B cell (primary cell): ENCODE data around the gene CEACAM19. TPM values are rescaled to one million over a fixed set of nuclear protein-coding genes. Genes with fewer than 3 reads are reported as not detected.

Experiments used
- ATAC-seq: fragments of 200-7000 bp; cut with Tn5 transposase; one replicate; pipeline ENCODE4 v1.10.0; 2021; ENCODE audit warnings: low read depth, mild to moderate bottlenecking, moderate number of reproducible peaks, moderate library complexity
- CTCF ChIA-PET: fragments of 350-600 bp; sonication (Branson Sonifier 250); formaldehyde crosslinking; loops from one replicate; lab custom pipeline; 2021; ENCODE audit warnings: antibody characterized with exemption, inconsistent platforms; lab: Charles Lee
- POLR2A ChIA-PET: fragments of 350-600 bp; sonication (Branson Sonifier 250); formaldehyde crosslinking; loops from one replicate; lab custom pipeline; 2021; ENCODE audit warnings: antibody characterized with exemption; lab: Charles Lee
- DNase-seq: peaks from one replicate; pipeline ENCODE4 v3.0.0; 2013
- H2AFZ ChIP-seq: 2 replicates; pipeline ENCODE4 v1.6.1; 2012; ENCODE audit warnings: mild to moderate bottlenecking, low read depth, low read length; ENCODE audit not compliant: insufficient read depth, poor library complexity, severe bottlenecking
- H3K27ac ChIP-seq, 2 donors: 1 replicate in 1 of 2; 2 replicates in 1 of 2; pipeline ENCODE4 v1.5.1; 2012 to 2013; ENCODE audit warnings: low read length in 2 of 2, mild to moderate bottlenecking in 2 of 2, moderate library complexity in 1 of 2
- H3K27me3 ChIP-seq, 4 experiments: fragments of 200-600 bp in 1 of 4; sonication (generic) in 1 of 4; replicated peaks in 1 of 4; 1 replicate in 2 of 4; 2 replicates in 2 of 4; pipeline versions ENCODE4 v1.6.1 to v1.7.0; 2013 to 2016; ENCODE audit warnings: low read length in 3 of 4, mild to moderate bottlenecking in 2 of 4, mixed read lengths in 1 of 4, moderate library complexity in 1 of 4; ENCODE audit not compliant: insufficient read depth in 4 of 4, control insufficient read depth in 3 of 4; ENCODE audit errors: control extremely low read depth in 1 of 4
- H3K36me3 ChIP-seq, 2 experiments: replicated peaks in 1 of 2; 1 replicate in 1 of 2; 2 replicates in 1 of 2; pipeline versions ENCODE4 v1.6.1 to v1.7.1; 2013; ENCODE audit warnings: low read length in 1 of 2; ENCODE audit not compliant: insufficient read depth in 2 of 2, control insufficient read depth in 1 of 2; ENCODE audit errors: control extremely low read depth in 1 of 2, extremely low read depth in 1 of 2
- H3K4me1 ChIP-seq, 2 donors: fragments of 200-600 bp in 1 of 2; sonication (generic) in 1 of 2; 1 replicate in 1 of 2; 2 replicates in 1 of 2; pipeline versions ENCODE4 v1.5.1 to v1.6.1; 2013 to 2017; ENCODE audit warnings: low read length in 2 of 2; ENCODE audit not compliant: control insufficient read depth in 2 of 2, insufficient read depth in 2 of 2
- H3K4me2 ChIP-seq: replicated peaks from 2 replicates; pipeline ENCODE3; 2012; ENCODE audit warnings: mild to moderate bottlenecking, low read depth, low read length; ENCODE audit not compliant: poor library complexity, severe bottlenecking
- H3K4me3 ChIP-seq, 5 experiments: fragments of 200-600 bp in 1 of 5; sonication (generic) in 1 of 5; 1 replicate in 3 of 5; 2 replicates in 2 of 5; pipeline versions ENCODE4 v1.5.1 to v1.7.0; 2011 to 2016; ENCODE audit warnings: low read length in 4 of 5, mild to moderate bottlenecking in 4 of 5, low read depth in 2 of 5, control low read depth in 1 of 5, moderate library complexity in 1 of 5; ENCODE audit not compliant: insufficient read depth in 1 of 5; ENCODE audit errors: control extremely low read depth in 1 of 5, extremely low read depth in 1 of 5
- H3K79me2 ChIP-seq: fragments of 200-600 bp; sonication (generic); one replicate; pipeline ENCODE4 v1.6.0; 2016; ENCODE audit warnings: low read length; ENCODE audit not compliant: control insufficient read depth, insufficient read depth
- H3K9ac ChIP-seq: fragments of 200-600 bp; sonication (generic); 2 replicates; pipeline ENCODE4 v1.6.1; 2017; ENCODE audit warnings: mild to moderate bottlenecking, low read length, moderate library complexity
- H3K9me3 ChIP-seq, 3 donors: one replicate each; pipeline versions ENCODE4 v1.6.1 to v1.7.1; 2013; ENCODE audit warnings: low read length in 2 of 3; ENCODE audit not compliant: control insufficient read depth in 2 of 3, insufficient read depth in 1 of 3; ENCODE audit errors: control extremely low read depth in 1 of 3
- H4K20me1 ChIP-seq: 2 replicates; pipeline ENCODE4 v1.6.0; 2012; ENCODE audit warnings: mild to moderate bottlenecking, low read length; ENCODE audit not compliant: insufficient read depth, control insufficient read depth, poor library complexity, severe bottlenecking
- H3K27ac Mint-ChIP-seq: one replicate; pipeline ENCODE4 v1.8.0; 2021; ENCODE audit warnings: mixed read lengths
- H3K27me3 Mint-ChIP-seq: one replicate; pipeline ENCODE4 v1.8.0; 2021; ENCODE audit warnings: mixed read lengths
- H3K4me1 Mint-ChIP-seq: one replicate; pipeline ENCODE4 v1.8.0; 2021; ENCODE audit warnings: mixed read lengths
- H3K4me3 Mint-ChIP-seq: one replicate; pipeline ENCODE4 v1.8.0; 2021; ENCODE audit warnings: mixed read lengths
- H3K9me3 Mint-ChIP-seq: one replicate; pipeline ENCODE4 v1.8.0; 2022; ENCODE audit warnings: mixed read lengths; ENCODE audit not compliant: insufficient read depth
- EZH2 ChIP-seq: IDR thresholded peaks from 2 replicates; pipeline ENCODE4 v1.6.1; 2012; ENCODE audit warnings: borderline replicate concordance, low read depth, mild to moderate bottlenecking, moderate library complexity, low read length; ENCODE audit not compliant: insufficient read depth, poor library complexity, severe bottlenecking
- WGBS: methylation state at CpG from one replicate; pipeline ENCODE4 v1.1.5; 2013; ENCODE audit warnings: missing lambda C conversion rate; ENCODE audit not compliant: insufficient coverage; 5-methylcytosine and 5-hydroxymethylcytosine counted together
- intact Hi-C: fragments of 100-400 bp; cut with micrococcal nuclease; formaldehyde crosslinking; loops from one replicate; pipeline ENCODE4 v1.10.0; 2022
- polyA plus RNA-seq: library from polyadenylated mRNA; depleted of rRNA; stranded (reverse); fragments of >200 nt; gene quantifications from 2 replicates; pipeline ENCODE4 v1.2.3, GENCODE V29; 2012
- total RNA-seq, 2 donors: library from RNA; stranded (reverse); fragments of 120-200 nt in 1 of 2; gene quantifications; 1 replicate in 1 of 2; 2 replicates in 1 of 2; pipeline versions ENCODE4 v1.2.3 to v1.2.4, GENCODE V29; 2013 to 2022
- TF ChIP-seq, protein P1 (sequence below): fragments of 200-600 bp; IDR thresholded peaks from one replicate; pipeline ENCODE4 v1.8.0; 2022; ENCODE audit warnings: antibody characterized with exemption, mild to moderate bottlenecking

CEACAM19 gene
- total and polyA plus RNA-seq, 2 donors (not counting 1 experiment from before 2014, with no cell fraction given), result not detected

DNA sequence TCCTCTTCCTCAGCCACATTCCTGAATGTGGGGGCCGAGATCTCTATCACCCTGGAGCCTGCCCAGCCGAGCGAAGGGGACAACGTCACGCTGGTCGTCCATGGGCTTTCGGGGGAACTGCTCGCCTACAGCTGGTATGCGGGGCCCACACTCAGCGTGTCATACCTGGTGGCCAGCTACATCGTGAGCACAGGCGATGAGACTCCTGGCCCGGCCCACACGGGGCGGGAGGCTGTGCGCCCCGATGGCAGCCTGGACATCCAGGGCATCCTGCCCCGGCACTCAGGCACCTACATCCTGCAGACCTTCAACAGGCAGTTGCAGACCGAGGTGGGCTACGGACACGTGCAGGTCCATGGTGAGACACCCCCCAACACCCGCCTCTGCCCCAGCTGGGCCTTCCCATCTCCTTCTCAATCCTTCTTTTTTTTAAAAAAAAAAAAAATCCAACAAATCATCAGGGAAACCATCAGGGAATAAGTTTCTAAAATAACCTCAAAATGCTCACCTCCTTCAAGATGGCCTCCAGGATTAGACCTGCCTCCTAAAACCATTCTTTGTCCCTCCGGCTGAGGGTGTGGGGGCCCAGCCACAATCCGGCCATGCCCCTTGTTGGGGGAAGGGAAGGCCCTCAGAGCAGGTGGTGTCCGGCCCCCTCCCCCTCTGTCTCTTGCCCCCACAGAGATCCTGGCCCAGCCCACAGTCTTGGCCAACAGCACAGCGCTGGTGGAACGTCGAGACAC is 32.2 kb downstream of the CEACAM19 start:
- DNase-seq (no peak), ATAC-seq (no peak)
- H3K27ac ChIP-seq, result no peak overlapping the region
- no peak overlapping the region for H3K9ac ChIP-seq
- no peak overlapping the region for H3K4me3 Mint-ChIP-seq
- H3K27me3 Mint-ChIP-seq, result peaks cover 16% of the 10 kb centered on the region
- H3K27me3 ChIP-seq, result peaks cover 0 to 7% (median 2%) of the 10 kb centered on the region in 4 experiments
- H3K4me2 ChIP-seq, result no peak overlapping the region
- H3K79me2 ChIP-seq, result no peaks in the 10 kb centered on the region
- TF ChIP-seq, protein P1, sequence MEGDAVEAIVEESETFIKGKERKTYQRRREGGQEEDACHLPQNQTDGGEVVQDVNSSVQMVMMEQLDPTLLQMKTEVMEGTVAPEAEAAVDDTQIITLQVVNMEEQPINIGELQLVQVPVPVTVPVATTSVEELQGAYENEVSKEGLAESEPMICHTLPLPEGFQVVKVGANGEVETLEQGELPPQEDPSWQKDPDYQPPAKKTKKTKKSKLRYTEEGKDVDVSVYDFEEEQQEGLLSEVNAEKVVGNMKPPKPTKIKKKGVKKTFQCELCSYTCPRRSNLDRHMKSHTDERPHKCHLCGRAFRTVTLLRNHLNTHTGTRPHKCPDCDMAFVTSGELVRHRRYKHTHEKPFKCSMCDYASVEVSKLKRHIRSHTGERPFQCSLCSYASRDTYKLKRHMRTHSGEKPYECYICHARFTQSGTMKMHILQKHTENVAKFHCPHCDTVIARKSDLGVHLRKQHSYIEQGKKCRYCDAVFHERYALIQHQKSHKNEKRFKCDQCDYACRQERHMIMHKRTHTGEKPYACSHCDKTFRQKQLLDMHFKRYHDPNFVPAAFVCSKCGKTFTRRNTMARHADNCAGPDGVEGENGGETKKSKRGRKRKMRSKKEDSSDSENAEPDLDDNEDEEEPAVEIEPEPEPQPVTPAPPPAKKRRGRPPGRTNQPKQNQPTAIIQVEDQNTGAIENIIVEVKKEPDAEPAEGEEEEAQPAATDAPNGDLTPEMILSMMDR, result no peak
- TF ChIP-seq EZH2, result no peak
- no peaks in the 10 kb centered on the region for H3K9me3 Mint-ChIP-seq
- WGBS, result 93% methylated on average over 27 of the region's 28 CpGs
- intact Hi-C loops, result no loop called here
- no peaks in the 10 kb centered on the region for H4K20me1 ChIP-seq
- ChIA-PET CTCF (interaction anchor here (1.6 kb wide), 1 partner anchor 20 kb away, joined by 7 read pairs; no protein-coding TSS in a partner anchor), POLR2A (no interaction called here)
- H3K36me3 ChIP-seq, result no peaks in the 10 kb centered on the region
- no peak overlapping the region for H2AFZ ChIP-seq
- H3K9me3 ChIP-seq, result peaks cover 0 to 3% (median 0%) of the 10 kb centered on the region in 3 donors
- no peaks in the 10 kb centered on the region for H3K4me1 ChIP-seq
- H3K4me3 ChIP-seq, result no peak overlapping the region
- H3K27ac Mint-ChIP-seq, result no peak overlapping the region
- H3K4me1 Mint-ChIP-seq, result no peaks in the 10 kb centered on the region

DNA sequence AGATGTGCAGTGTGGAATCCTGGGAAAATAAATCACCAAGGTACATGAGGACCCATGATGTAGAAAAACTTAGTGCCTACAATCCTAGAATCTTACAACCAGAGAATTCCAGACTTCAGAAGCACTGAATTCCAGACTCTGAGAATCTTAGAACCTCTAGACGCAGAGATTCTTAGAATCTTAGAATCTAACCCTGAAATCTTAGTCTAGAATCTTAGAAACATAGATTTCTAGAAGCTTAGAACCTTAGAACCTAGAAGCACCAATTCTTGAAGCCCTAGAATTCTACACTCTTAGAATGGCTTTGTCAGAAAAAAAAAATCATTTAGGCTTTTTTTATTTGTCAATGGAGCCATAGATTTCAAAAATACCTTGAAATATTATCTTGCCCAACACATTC is 33.7 kb downstream of the CEACAM19 start:
- Mint-ChIP-seq H3K4me3 (no peak overlapping the region), H3K27ac (no peak overlapping the region), H3K4me1 (no peaks in the 10 kb centered on the region), H3K9me3 (no peaks in the 10 kb centered on the region), H3K27me3 (peaks cover 10% of the 10 kb centered on the region)
- H2AFZ ChIP-seq, result no peak overlapping the region
- intact Hi-C loops, result no loop called here
- ATAC-seq, result no peak
- no peak overlapping the region for H3K4me2 ChIP-seq
- POLR2A ChIA-PET, result no interaction called here
- CTCF ChIA-PET, result interaction anchor here (1.0 kb wide), 1 partner anchor 16 kb away, joined by 3 read pairs; no protein-coding TSS in a partner anchor
- H3K27me3 ChIP-seq, result peaks cover 0 to 8% (median 0%) of the 10 kb centered on the region in 4 experiments
- TF ChIP-seq, protein P1, result no peak
- no peak for TF ChIP-seq EZH2
- peaks cover 0 to 3% (median 0%) of the 10 kb centered on the region in 3 donors for H3K9me3 ChIP-seq
- DNase-seq, result no peak
- no peak overlapping the region for H3K4me3 ChIP-seq
- WGBS, result 100% methylated on average over 1 of the region's 1 CpG
- no peaks in the 10 kb centered on the region for H3K79me2 ChIP-seq
- H3K27ac ChIP-seq, result no peak overlapping the region
- no peaks in the 10 kb centered on the region for H3K4me1 ChIP-seq
- no peak overlapping the region for H3K9ac ChIP-seq
- no peaks in the 10 kb centered on the region for H3K36me3 ChIP-seq
- no peaks in the 10 kb centered on the region for H4K20me1 ChIP-seq
